K562 (cell line): ENCODE measurements around the gene RAB38.

Source experiments
- BCL6 ChIP-seq: fragments of 250-450 bp; sonication (Bioruptor Pico); IDR thresholded peaks from 2 replicates; pipeline ENCODE4 v1.4.0; 2020
- KDM2B ChIP-seq: fragments of 250-450 bp; sonication (Bioruptor Pico); IDR thresholded peaks from 2 replicates; pipeline ENCODE4 v1.8.0; 2021; ENCODE audit warnings: mild to moderate bottlenecking, moderate library complexity
- NFE2L1 ChIP-seq: fragments of 450-650 bp; IDR thresholded peaks from 2 replicates; pipeline ENCODE4 v1.6.1; 2016; ENCODE audit warnings: missing genetic modification characterization, low read depth, mild to moderate bottlenecking, missing compliant biosample characterization, moderate library complexity, borderline replicate concordance
- RBM14 ChIP-seq: fragments of 200-400 bp; formaldehyde crosslinking; IDR thresholded peaks from 2 replicates; pipeline ENCODE4 v1.6.1; 2018; ENCODE audit warnings: low read depth, mild to moderate bottlenecking, low read length, moderate library complexity, borderline replicate concordance; ENCODE audit not compliant: insufficient read depth
- SPI1 ChIP-seq: IDR thresholded peaks from 2 replicates; pipeline ENCODE4 v1.6.1; 2011; ENCODE audit warnings: low read depth, low read length, control low read depth, borderline replicate concordance
- TARDBP ChIP-seq: fragments of 450-650 bp; IDR thresholded peaks from 2 replicates; pipeline ENCODE4 v1.6.1; 2016
- TBL1XR1 ChIP-seq, 2 experiments: IDR thresholded peaks; 2 replicates each; pipeline ENCODE4 v1.6.1; 2012; ENCODE audit warnings: improper control_type of control experiment in 2 of 2, low read length in 2 of 2, mild to moderate bottlenecking in 1 of 2
- TRIM28 ChIP-seq: fragments of 450-650 bp; IDR thresholded peaks from 2 replicates; pipeline ENCODE4 v1.6.1; 2017
- ZSCAN29 ChIP-seq: fragments of 450-650 bp; IDR thresholded peaks from 2 replicates; pipeline ENCODE4 v1.6.1; 2017
- TF ChIP-seq, protein P1 (sequence below): fragments of 250-450 bp; sonication (Bioruptor Pico); IDR thresholded peaks from 2 replicates; pipeline ENCODE4 v1.8.0; 2022; ENCODE audit warnings: moderate library complexity, mild to moderate bottlenecking, inconsistent platforms
- TF ChIP-seq, protein P2 (sequence below), 3 experiments: IDR thresholded peaks in 2 of 3; conservative IDR thresholded peaks in 1 of 3; 2 replicates each; pipeline ENCODE4 v1.5.1; 2011 to 2012; ENCODE audit warnings: low read length in 3 of 3, mild to moderate bottlenecking in 3 of 3, control low read depth in 2 of 3, improper control_type of control experiment in 1 of 3, inconsistent platforms in 1 of 3, low read depth in 1 of 3, mixed read lengths in 1 of 3, moderate library complexity in 1 of 3; ENCODE audit not compliant: insufficient read depth in 2 of 3
- TF ChIP-seq, protein P3 (sequence below), 2 experiments: fragments of 450-650 bp; conservative IDR thresholded peaks; 2 replicates each; pipeline ENCODE4 v1.6.1; 2017; ENCODE audit warnings: mild to moderate bottlenecking in 2 of 2, moderate library complexity in 2 of 2
- TF ChIP-seq, protein P4 (sequence below): sonication (generic); formaldehyde crosslinking; IDR thresholded peaks from 2 replicates; pipeline ENCODE4 v1.4.0; 2020; ENCODE audit warnings: mild to moderate bottlenecking, missing genetic modification reagents

DNA sequence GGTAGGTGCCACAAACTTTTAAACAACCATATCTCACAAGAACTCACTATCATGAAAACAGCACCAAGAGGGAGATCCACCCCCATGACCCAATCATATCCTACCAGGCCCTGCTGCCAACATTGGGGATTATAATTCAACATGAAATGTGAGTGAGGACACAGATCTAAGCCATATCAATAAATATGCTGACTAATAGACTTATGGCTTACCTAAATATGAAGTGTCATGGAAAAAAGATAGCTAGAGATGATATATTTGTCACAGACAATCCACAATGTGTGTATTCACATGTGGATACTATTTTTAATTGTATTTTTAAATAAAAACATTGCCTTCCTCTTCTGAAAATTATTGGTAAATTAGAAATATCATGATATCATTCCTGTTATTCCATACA, 38.2 kb upstream of the RAB38 start:
- no peak for TF ChIP-seq TRIM28
- TF ChIP-seq RBM14: no peak
- no peak for TF ChIP-seq KDM2B
- TF ChIP-seq BCL6: no peak
- TF ChIP-seq NFE2L1 (tag): no peak
- no peak for TF ChIP-seq TBL1XR1 (IDR thresholded peaks at IDR 0.05; ENCODE audit: low read length in 2 of 2)
- TF ChIP-seq, protein P1, sequence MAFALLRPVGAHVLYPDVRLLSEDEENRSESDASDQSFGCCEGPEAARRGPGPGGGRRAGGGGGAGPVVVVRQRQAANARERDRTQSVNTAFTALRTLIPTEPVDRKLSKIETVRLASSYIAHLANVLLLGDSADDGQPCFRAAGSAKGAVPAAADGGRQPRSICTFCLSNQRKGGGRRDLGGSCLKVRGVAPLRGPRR (CRISPR knock-in tag): no peak
- TF ChIP-seq, protein P2, sequence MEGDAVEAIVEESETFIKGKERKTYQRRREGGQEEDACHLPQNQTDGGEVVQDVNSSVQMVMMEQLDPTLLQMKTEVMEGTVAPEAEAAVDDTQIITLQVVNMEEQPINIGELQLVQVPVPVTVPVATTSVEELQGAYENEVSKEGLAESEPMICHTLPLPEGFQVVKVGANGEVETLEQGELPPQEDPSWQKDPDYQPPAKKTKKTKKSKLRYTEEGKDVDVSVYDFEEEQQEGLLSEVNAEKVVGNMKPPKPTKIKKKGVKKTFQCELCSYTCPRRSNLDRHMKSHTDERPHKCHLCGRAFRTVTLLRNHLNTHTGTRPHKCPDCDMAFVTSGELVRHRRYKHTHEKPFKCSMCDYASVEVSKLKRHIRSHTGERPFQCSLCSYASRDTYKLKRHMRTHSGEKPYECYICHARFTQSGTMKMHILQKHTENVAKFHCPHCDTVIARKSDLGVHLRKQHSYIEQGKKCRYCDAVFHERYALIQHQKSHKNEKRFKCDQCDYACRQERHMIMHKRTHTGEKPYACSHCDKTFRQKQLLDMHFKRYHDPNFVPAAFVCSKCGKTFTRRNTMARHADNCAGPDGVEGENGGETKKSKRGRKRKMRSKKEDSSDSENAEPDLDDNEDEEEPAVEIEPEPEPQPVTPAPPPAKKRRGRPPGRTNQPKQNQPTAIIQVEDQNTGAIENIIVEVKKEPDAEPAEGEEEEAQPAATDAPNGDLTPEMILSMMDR (IDR thresholded peaks at IDR 0.05 in 2 of 3, conservative IDR thresholded peaks at IDR 0.05 in 1 of 3; ENCODE audit: insufficient read depth in 2 of 3, low read depth in 1 of 3, low read length in 3 of 3): no peak
- TF ChIP-seq ZSCAN29: no peak
- no peak for TF ChIP-seq SPI1
- TF ChIP-seq, protein P3, sequence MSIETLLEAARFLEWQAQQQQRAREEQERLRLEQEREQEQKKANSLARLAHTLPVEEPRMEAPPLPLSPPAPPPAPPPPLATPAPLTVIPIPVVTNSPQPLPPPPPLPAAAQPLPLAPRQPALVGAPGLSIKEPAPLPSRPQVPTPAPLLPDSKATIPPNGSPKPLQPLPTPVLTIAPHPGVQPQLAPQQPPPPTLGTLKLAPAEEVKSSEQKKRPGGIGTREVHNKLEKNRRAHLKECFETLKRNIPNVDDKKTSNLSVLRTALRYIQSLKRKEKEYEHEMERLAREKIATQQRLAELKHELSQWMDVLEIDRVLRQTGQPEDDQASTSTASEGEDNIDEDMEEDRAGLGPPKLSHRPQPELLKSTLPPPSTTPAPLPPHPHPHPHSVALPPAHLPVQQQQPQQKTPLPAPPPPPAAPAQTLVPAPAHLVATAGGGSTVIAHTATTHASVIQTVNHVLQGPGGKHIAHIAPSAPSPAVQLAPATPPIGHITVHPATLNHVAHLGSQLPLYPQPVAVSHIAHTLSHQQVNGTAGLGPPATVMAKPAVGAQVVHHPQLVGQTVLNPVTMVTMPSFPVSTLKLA (conservative IDR thresholded peaks at IDR 0.05): no peak
- TF ChIP-seq, protein P4, sequence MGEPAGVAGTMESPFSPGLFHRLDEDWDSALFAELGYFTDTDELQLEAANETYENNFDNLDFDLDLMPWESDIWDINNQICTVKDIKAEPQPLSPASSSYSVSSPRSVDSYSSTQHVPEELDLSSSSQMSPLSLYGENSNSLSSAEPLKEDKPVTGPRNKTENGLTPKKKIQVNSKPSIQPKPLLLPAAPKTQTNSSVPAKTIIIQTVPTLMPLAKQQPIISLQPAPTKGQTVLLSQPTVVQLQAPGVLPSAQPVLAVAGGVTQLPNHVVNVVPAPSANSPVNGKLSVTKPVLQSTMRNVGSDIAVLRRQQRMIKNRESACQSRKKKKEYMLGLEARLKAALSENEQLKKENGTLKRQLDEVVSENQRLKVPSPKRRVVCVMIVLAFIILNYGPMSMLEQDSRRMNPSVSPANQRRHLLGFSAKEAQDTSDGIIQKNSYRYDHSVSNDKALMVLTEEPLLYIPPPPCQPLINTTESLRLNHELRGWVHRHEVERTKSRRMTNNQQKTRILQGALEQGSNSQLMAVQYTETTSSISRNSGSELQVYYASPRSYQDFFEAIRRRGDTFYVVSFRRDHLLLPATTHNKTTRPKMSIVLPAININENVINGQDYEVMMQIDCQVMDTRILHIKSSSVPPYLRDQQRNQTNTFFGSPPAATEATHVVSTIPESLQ (CRISPR knock-in tag): no peak
- no peak for TF ChIP-seq TARDBP
